Common myeloid progenitor, CD34-positive (primary cell): ENCODE measurements around the gene TUBG2.
A peak's percentile ranks its signal among the peaks of the same experiment; 100 is the strongest.
"Not testable (repeated sequence)": the region's sequence is repeated elsewhere in the genome, so short reads cannot be mapped to it uniquely, and the experiment has no call there.

Experiments used
- CTCF ChIA-PET: fragments of 350-600 bp; sonication (Branson Sonifier 250); formaldehyde crosslinking; loops from one replicate; lab custom pipeline; 2021; ENCODE audit warnings: antibody characterized with exemption; lab: Charles Lee
- POLR2A ChIA-PET: fragments of 350-600 bp; sonication (Branson Sonifier 250); formaldehyde crosslinking; loops from one replicate; lab custom pipeline; 2021; ENCODE audit warnings: antibody characterized with exemption; lab: Charles Lee
- DNase-seq, 3 donors: peaks; one replicate each; pipeline versions ENCODE4 v3.0.0 to v3.0.0-alpha.2; 2013
- H3K27ac ChIP-seq, 2 experiments: 1 replicate in 1 of 2; 2 replicates in 1 of 2; pipeline ENCODE4 v1.7.0; 2013; ENCODE audit warnings: inconsistent platforms in 2 of 2, low read length in 2 of 2, mild to moderate bottlenecking in 2 of 2, low read depth in 1 of 2, moderate library complexity in 1 of 2; ENCODE audit not compliant: severe bottlenecking in 2 of 2, insufficient read depth in 1 of 2, poor library complexity in 1 of 2
- H3K27me3 ChIP-seq, 5 experiments: replicated peaks in 2 of 5; 1 replicate in 3 of 5; 2 replicates in 2 of 5; pipeline versions ENCODE4 v1.6.1 to v1.7.0; 2013; ENCODE audit warnings: low read length in 4 of 5, mild to moderate bottlenecking in 2 of 5, moderate library complexity in 2 of 5, inconsistent platforms in 1 of 5; ENCODE audit not compliant: insufficient read depth in 5 of 5, control insufficient read depth in 4 of 5
- H3K36me3 ChIP-seq, 4 experiments: 1 replicate in 2 of 4; 2 replicates in 2 of 4; pipeline versions ENCODE4 v1.6.1 to v1.7.0; 2013; ENCODE audit warnings: low read length in 3 of 4, control low read depth in 1 of 4, mild to moderate bottlenecking in 1 of 4; ENCODE audit not compliant: control insufficient read depth in 4 of 4, insufficient read depth in 4 of 4
- H3K4me1 ChIP-seq, 4 experiments: 1 replicate in 3 of 4; 2 replicates in 1 of 4; pipeline versions ENCODE4 v1.6.1 to v1.7.1; 2013; ENCODE audit warnings: low read length in 3 of 4, mild to moderate bottlenecking in 3 of 4, control low read depth in 1 of 4, inconsistent platforms in 1 of 4, moderate library complexity in 1 of 4; ENCODE audit not compliant: control insufficient read depth in 4 of 4, insufficient read depth in 4 of 4; ENCODE audit errors: control extremely low read depth in 1 of 4
- H3K4me3 ChIP-seq, 7 experiments: 1 replicate in 4 of 7; 2 replicates in 3 of 7; pipeline versions ENCODE4 v1.5.1 to v1.7.0; 2013; ENCODE audit warnings: mild to moderate bottlenecking in 7 of 7, low read length in 6 of 7, moderate library complexity in 6 of 7, inconsistent platforms in 2 of 7, low read depth in 2 of 7, control low read depth in 1 of 7; ENCODE audit not compliant: insufficient read depth in 4 of 7, control insufficient read depth in 1 of 7; ENCODE audit errors: extremely low read depth in 1 of 7
- H3K9me3 ChIP-seq, 5 experiments: 1 replicate in 4 of 5; 2 replicates in 1 of 5; pipeline versions ENCODE4 v1.6.1 to v1.7.1; 2013; ENCODE audit warnings: low read length in 4 of 5, mild to moderate bottlenecking in 2 of 5, inconsistent platforms in 1 of 5, low read depth in 1 of 5, moderate library complexity in 1 of 5; ENCODE audit not compliant: control insufficient read depth in 4 of 5, insufficient read depth in 2 of 5; ENCODE audit errors: control extremely low read depth in 1 of 5
- WGBS: methylation state at CpG from one replicate; pipeline ENCODE4 v1.1.5; 2013; ENCODE audit not compliant: insufficient coverage; 5-methylcytosine and 5-hydroxymethylcytosine counted together

The TUBG2 gene

GRCh38 chr17:42653179-42654124 lies 5.6 kb upstream of the TUBG2 start:
- ChIA-PET POLR2A (interaction anchor here (0.6 kb wide), 2 partner anchors 9 to 56 kb away, joined by 3 to 5 read pairs; no protein-coding TSS in a partner anchor), CTCF (interaction anchor here (2.0 kb wide), 1 partner anchor 9 kb away, joined by 4 read pairs; no protein-coding TSS in a partner anchor)
- Histone ChIP-seq H3K27ac (no peak overlapping the region), H3K9me3 (peaks cover 0 to 2% (median 0%) of the 10 kb centered on the region in 5 experiments), H3K4me1 (peaks cover 0 to 9% (median 5%) of the 10 kb centered on the region in 4 experiments), H3K36me3 (no peaks in the 10 kb centered on the region), H3K4me3 (peak overlapping the region in 4 of 7 experiments; percentile 29 to 61 (median 56)), H3K27me3 (peaks cover 0 to 14% (median 3%) of the 10 kb centered on the region in 5 experiments)
- WGBS = 19% methylated on average over 30 of the region's 42 CpGs
- no peak for DNase-seq

DNA sequence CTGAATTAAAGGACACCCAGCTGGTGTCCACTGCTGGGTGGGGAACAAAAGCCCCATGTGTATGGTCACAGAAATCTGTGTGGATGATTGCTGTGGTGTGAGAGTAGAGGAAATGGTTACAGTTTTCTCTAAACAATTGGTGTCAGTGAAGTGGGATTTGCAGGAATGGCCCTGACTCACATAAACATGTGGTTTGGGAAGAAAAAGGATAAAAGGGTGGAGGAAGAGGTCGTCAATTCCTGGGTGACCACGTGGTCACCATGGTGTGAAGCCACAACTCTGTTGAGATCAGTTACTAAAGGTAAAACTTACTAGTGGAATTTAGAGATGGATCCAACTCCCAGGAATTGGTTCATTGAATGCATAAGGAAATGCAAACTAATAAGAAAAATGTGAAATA lies 3.6 kb upstream of the TUBG2 start:
- Histone ChIP-seq H3K36me3 (no peaks in the 10 kb centered on the region), H3K27ac (no peak overlapping the region), H3K27me3 (peaks cover 0 to 14% (median 3%) of the 10 kb centered on the region in 5 experiments), H3K4me1 (peaks cover 0 to 24% (median 17%) of the 10 kb centered on the region in 4 experiments), H3K9me3 (peaks cover 0 to 2% (median 0%) of the 10 kb centered on the region in 5 experiments), H3K4me3 (no peak overlapping the region)
- ChIA-PET POLR2A (interaction anchor here (0.6 kb wide), 1 partner anchor 29 kb away, joined by 6 read pairs; no protein-coding TSS in a partner anchor), CTCF (interaction anchor here (1.5 to 1.6 kb wide), 2 partner anchors 18 kb away, joined by 4 to 5 read pairs; no protein-coding TSS in a partner anchor)
- no peak for DNase-seq
- WGBS = 79% methylated on average over 2 of the region's 2 CpGs

- H3K27ac ChIP-seq = no peak overlapping the region
- H3K9me3 ChIP-seq = peaks cover 0 to 2% (median 0%) of the 10 kb centered on the region in 5 experiments
- CTCF ChIA-PET = no interaction called here
- peaks cover 0 to 14% (median 3%) of the 10 kb centered on the region in 5 experiments for H3K27me3 ChIP-seq
- DNase-seq = peak in 1 of 3 donors; percentile 42
- H3K4me1 ChIP-seq = peaks cover 0 to 25% (median 17%) of the 10 kb centered on the region in 4 experiments
- POLR2A ChIA-PET = no interaction called here
- 90% methylated on average over 4 of the region's 9 CpGs for WGBS
- peaks cover 0 to 2% (median 0%) of the 10 kb centered on the region in 4 experiments for H3K36me3 ChIP-seq
- no peak overlapping the region for H3K4me3 ChIP-seq
Measured at GRCh38 chr17:42657824-42658588, 1.1 kb upstream of the TUBG2 start.

- not testable (repeated sequence) for H3K4me3 ChIP-seq
- CTCF ChIA-PET = interaction anchor here (1.2 kb wide), 3 partner anchors 9 to 38 kb away, joined by 3 read pairs; no protein-coding TSS in a partner anchor
Measured at GRCh38 chr17:42659932-42660274, 819 bp downstream of the TUBG2 start.

GRCh38 chr17:42660692-42661345 lies 1.7 kb downstream of the TUBG2 start:
- peaks cover 0 to 12% (median 0%) of the 10 kb centered on the region in 4 experiments for H3K36me3 ChIP-seq
- H3K27ac ChIP-seq = no peak overlapping the region
- ChIA-PET POLR2A (no interaction called here), CTCF (interaction anchor here (1.2 to 1.6 kb wide), 4 partner anchors 10 to 81 kb away, joined by 3 to 7 read pairs (median 4); no protein-coding TSS in a partner anchor)
- peaks cover 0 to 20% (median 14%) of the 10 kb centered on the region in 4 experiments for H3K4me1 ChIP-seq
- H3K27me3 ChIP-seq = no peaks in the 10 kb centered on the region
- peaks cover 0 to 2% (median 0%) of the 10 kb centered on the region in 5 experiments for H3K9me3 ChIP-seq
- WGBS = 79% methylated on average over 2 of the region's 7 CpGs
- no peak overlapping the region for H3K4me3 ChIP-seq
- no peak for DNase-seq

More at GRCh38 chr17:42659932-42660274, 819 bp downstream of the TUBG2 start:
- H3K27ac ChIP-seq, H3K27me3 ChIP-seq, H3K9me3 ChIP-seq, DNase-seq, H3K36me3 ChIP-seq: not testable (repeated sequence)
- POLR2A ChIA-PET = interaction anchor here (1.0 kb wide), 1 partner anchor 17 kb away, joined by 3 read pairs; the partner anchor contains the start of gene PLEKHH3
- H3K4me1 ChIP-seq = peaks cover 0 to 20% (median 14%) of the 10 kb centered on the region in 4 experiments
- 100% methylated on average over 1 of the region's 14 CpGs for WGBS

GRCh38 chr17:42665581-42666001 lies 6.5 kb downstream of the TUBG2 start:
- Histone ChIP-seq H3K4me3 (no peak overlapping the region), H3K27ac (no peak overlapping the region), H3K9me3 (no peaks in the 10 kb centered on the region), H3K36me3 (peaks cover 2 to 19% (median 7%) of the 10 kb centered on the region in 4 experiments), H3K27me3 (peaks cover 0 to 18% (median 9%) of the 10 kb centered on the region in 5 experiments), H3K4me1 (peaks cover 0 to 7% (median 5%) of the 10 kb centered on the region in 4 experiments)
- WGBS = 91% methylated on average over 12 of the region's 14 CpGs
- no peak for DNase-seq
- ChIA-PET CTCF (no interaction called here), POLR2A (interaction anchor here (0.8 kb wide), 1 partner anchor 48 kb away, joined by 3 read pairs; no protein-coding TSS in a partner anchor)
